Chondrocyte (in vitro differentiated cells): ENCODE results near the gene UBE2L6. TPM values are rescaled to one million over a fixed set of nuclear protein-coding genes. Genes with fewer than 3 reads are reported as not detected.

Source experiments
- DNase-seq: peaks from one replicate; pipeline ENCODE4 v3.0.0; 2021; ENCODE audit warnings: mixed read lengths, low spot score
- H3K27ac Mint-ChIP-seq: one replicate; pipeline ENCODE4 v1.8.0; 2021; ENCODE audit warnings: mild to moderate bottlenecking, moderate library complexity, mixed read lengths; ENCODE audit not compliant: unreplicated experiment
- H3K27me3 Mint-ChIP-seq: 2 replicates; pipeline ENCODE4 v1.8.0; 2021; ENCODE audit warnings: low read depth, mixed read lengths
- H3K36me3 Mint-ChIP-seq: 2 replicates; pipeline ENCODE4 v1.8.0; 2021; ENCODE audit warnings: low read depth, mixed read lengths
- H3K4me1 Mint-ChIP-seq: 2 replicates; pipeline ENCODE4 v1.8.0; 2021; ENCODE audit warnings: low read depth, mild to moderate bottlenecking, mixed read lengths
- H3K4me3 Mint-ChIP-seq: one replicate; pipeline ENCODE4 v1.8.0; 2021; ENCODE audit warnings: mild to moderate bottlenecking, moderate library complexity, mixed read lengths; ENCODE audit not compliant: unreplicated experiment
- H3K9me3 Mint-ChIP-seq: 2 replicates; pipeline ENCODE4 v1.8.0; 2021; ENCODE audit warnings: low read depth, mixed read lengths
- CTCF ChIP-seq: fragments of 200-600 bp; sonication (generic); IDR thresholded peaks from 2 replicates; pipeline ENCODE4 v1.5.0; 2021; ENCODE audit warnings: antibody characterized with exemption, mild to moderate bottlenecking, moderate library complexity
- total RNA-seq: library from RNA; stranded (reverse); gene quantifications from 3 replicates; pipeline ENCODE4 v1.2.1, GENCODE V29; 2021

Gene UBE2L6
- total RNA-seq, 1 donor from 2014 or later: 8.8 TPM

- DNase-seq: no peak
- no peaks in the 10 kb centered on the region for H3K4me1 Mint-ChIP-seq
Measured at GRCh38 chr11:57586711-57587245, 19.3 kb upstream of the UBE2L6 start.

GRCh38 chr11:57585301-57585700 lies 17.8 kb upstream of the UBE2L6 start:
- TF ChIP-seq CTCF: no peak
- peaks cover 4% of the 10 kb centered on the region for H3K27me3 Mint-ChIP-seq
- no peaks in the 10 kb centered on the region for H3K36me3 Mint-ChIP-seq

More at GRCh38 chr11:57586711-57587245, 19.3 kb upstream of the UBE2L6 start:
- Mint-ChIP-seq H3K9me3 (no peaks in the 10 kb centered on the region), H3K4me3 (no peak overlapping the region), H3K27ac (no peak overlapping the region), H3K27me3 (peaks cover under 1% of the 10 kb centered on the region), H3K36me3 (no peaks in the 10 kb centered on the region)
- no peak for TF ChIP-seq CTCF

GRCh38 chr11:57584341-57584740 lies 16.9 kb upstream of the UBE2L6 start:
- Mint-ChIP-seq H3K4me3 (no peak overlapping the region), H3K27me3 (peaks cover 8% of the 10 kb centered on the region), H3K9me3 (no peaks in the 10 kb centered on the region), H3K36me3 (no peaks in the 10 kb centered on the region), H3K4me1 (no peaks in the 10 kb centered on the region), H3K27ac (no peak overlapping the region)
- TF ChIP-seq CTCF: no peak
- DNase-seq: no peak

More at GRCh38 chr11:57585301-57585700, 17.8 kb upstream of the UBE2L6 start:
- no peak overlapping the region for H3K27ac Mint-ChIP-seq
- no peaks in the 10 kb centered on the region for H3K9me3 Mint-ChIP-seq
- H3K4me3 Mint-ChIP-seq: no peak overlapping the region
- DNase-seq: no peak
- no peaks in the 10 kb centered on the region for H3K4me1 Mint-ChIP-seq

GRCh38 chr11:57574061-57574460 lies 6.6 kb upstream of the UBE2L6 start:
- TF ChIP-seq CTCF: no peak
- H3K9me3 Mint-ChIP-seq: no peaks in the 10 kb centered on the region
- H3K27me3 Mint-ChIP-seq: peaks cover 24% of the 10 kb centered on the region
- no peak for DNase-seq
- no peak overlapping the region for H3K4me3 Mint-ChIP-seq
- peaks cover 6% of the 10 kb centered on the region for H3K4me1 Mint-ChIP-seq
- H3K27ac Mint-ChIP-seq: no peak overlapping the region
- no peaks in the 10 kb centered on the region for H3K36me3 Mint-ChIP-seq

GRCh38 chr11:57571606-57572005 lies 4.1 kb upstream of the UBE2L6 start:
- DNase-seq: no peak
- Mint-ChIP-seq H3K4me3 (no peak overlapping the region), H3K27me3 (peaks cover 12% of the 10 kb centered on the region), H3K4me1 (peaks cover 23% of the 10 kb centered on the region), H3K9me3 (no peaks in the 10 kb centered on the region), H3K36me3 (no peaks in the 10 kb centered on the region), H3K27ac (no peak overlapping the region)
- TF ChIP-seq CTCF: no peak
